A549 treated with AZD2906 at 1 μM for 4 hours (cell line): Measurements from ENCODE around the gene COPS2. TPM values are rescaled to one million over a fixed set of nuclear protein-coding genes. Genes with fewer than 3 reads are reported as not detected.

Experiments used
- total RNA-seq: library from RNA; stranded (reverse); fragments of 200-300 nt; extraction: Qiagen RNA extraction; gene quantifications from 5 replicates; pipeline ENCODE4 v1.2.3, GENCODE V29; 2022

COPS2 gene
- total RNA-seq = 52.7 to 98.2 TPM (median 55.7 TPM) in 5 replicates

GRCh38 chr15:49155110-49155833, at the start of gene COPS2:
Gene COPS2, minus strand, starts transcription at chr15:49155599. Its CDS starts 21 bp downstream, at chr15:49155578.

GRCh38 chr15:49169880-49170597, 14.6 kb upstream of the COPS2 start, which contains the start of gene GALK2:
Gene GALK2, plus strand, starts transcription at chr15:49170247. Its CDS starts 76 bp downstream, at chr15:49170323.

Other genes with a start within 250 kb of the COPS2 start
- gene SHC4, start 191.7 kb downstream of the COPS2 start, total RNA-seq = 0.61 to 1.2 TPM (median 0.77 TPM) in 5 replicates
- gene SECISBP2L, start 109.2 kb downstream of the COPS2 start, total RNA-seq = 5.7 to 9.2 TPM (median 7.9 TPM) in 5 replicates
- gene GALK2, start 14.6 kb upstream of the COPS2 start, total RNA-seq = 17.8 to 25.7 TPM (median 21.5 TPM) in 5 replicates